ENCODE data around the gene RBM47. TPM values are rescaled to one million over a fixed set of nuclear protein-coding genes. Genes with fewer than 3 reads are reported as not detected.

The RBM47 gene
- total RNA-seq, 1 donor from 2014 or later: 108 TPM

- Histone ChIP-seq H3K9me3 (no peaks in the 10 kb centered on the region), H3K36me3 (no peaks in the 10 kb centered on the region), H3K4me3 (no peak overlapping the region), H3K4me1 (peaks cover 35% of the 10 kb centered on the region), H3K27ac (peak overlapping the region; percentile 56), H3K27me3 (ENCODE audit: low read depth) (no peaks in the 10 kb centered on the region)
- ATAC-seq: peak in 1 of 2 donors; percentile 7
- DNase-seq: no peak
- intact Hi-C loops (cut with DNase I): no loop called here
- TF ChIP-seq, protein P1, sequence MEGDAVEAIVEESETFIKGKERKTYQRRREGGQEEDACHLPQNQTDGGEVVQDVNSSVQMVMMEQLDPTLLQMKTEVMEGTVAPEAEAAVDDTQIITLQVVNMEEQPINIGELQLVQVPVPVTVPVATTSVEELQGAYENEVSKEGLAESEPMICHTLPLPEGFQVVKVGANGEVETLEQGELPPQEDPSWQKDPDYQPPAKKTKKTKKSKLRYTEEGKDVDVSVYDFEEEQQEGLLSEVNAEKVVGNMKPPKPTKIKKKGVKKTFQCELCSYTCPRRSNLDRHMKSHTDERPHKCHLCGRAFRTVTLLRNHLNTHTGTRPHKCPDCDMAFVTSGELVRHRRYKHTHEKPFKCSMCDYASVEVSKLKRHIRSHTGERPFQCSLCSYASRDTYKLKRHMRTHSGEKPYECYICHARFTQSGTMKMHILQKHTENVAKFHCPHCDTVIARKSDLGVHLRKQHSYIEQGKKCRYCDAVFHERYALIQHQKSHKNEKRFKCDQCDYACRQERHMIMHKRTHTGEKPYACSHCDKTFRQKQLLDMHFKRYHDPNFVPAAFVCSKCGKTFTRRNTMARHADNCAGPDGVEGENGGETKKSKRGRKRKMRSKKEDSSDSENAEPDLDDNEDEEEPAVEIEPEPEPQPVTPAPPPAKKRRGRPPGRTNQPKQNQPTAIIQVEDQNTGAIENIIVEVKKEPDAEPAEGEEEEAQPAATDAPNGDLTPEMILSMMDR (IDR thresholded peaks at IDR 0.05): no peak
Observed at GRCh38 chr4:40587351-40587750, 42.3 kb downstream of the RBM47 start.

DNA sequence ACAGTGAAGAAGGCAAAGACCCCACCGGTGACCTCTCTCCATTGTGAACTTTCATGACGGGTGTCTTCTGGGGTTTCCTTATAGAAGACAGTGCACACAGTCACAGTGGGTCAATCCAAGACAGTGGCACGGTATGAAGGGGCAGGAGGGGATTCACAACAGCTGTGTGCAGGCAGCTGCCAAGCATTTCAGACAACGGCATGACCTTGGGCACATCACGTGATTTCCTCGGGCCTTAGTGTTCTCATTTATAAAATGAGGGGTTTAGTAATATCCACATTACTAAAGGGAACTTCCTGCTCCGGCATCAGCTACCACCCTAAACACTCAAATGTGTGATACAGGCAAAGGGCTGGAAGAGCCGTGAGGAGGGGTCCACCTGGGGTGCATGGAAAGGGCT is 42.9 kb downstream of the RBM47 start:
- no peak overlapping the region for H3K4me3 ChIP-seq
- no peaks in the 10 kb centered on the region for H3K9me3 ChIP-seq
- ATAC-seq (peak; percentile 63 to 65), DNase-seq (no peak)
- H3K4me1 ChIP-seq: peaks cover 35% of the 10 kb centered on the region
- H3K27me3 ChIP-seq (ENCODE audit: low read depth): no peaks in the 10 kb centered on the region
- intact Hi-C loops (cut with DNase I): no loop called here
- TF ChIP-seq, protein P1 (IDR thresholded peaks at IDR 0.05): no peak
- peak overlapping the region; percentile 56 for H3K27ac ChIP-seq
- H3K36me3 ChIP-seq: no peaks in the 10 kb centered on the region

GRCh38 chr4:40586034-40586433 is 43.6 kb downstream of the RBM47 start:
- DNase-seq (no peak), ATAC-seq (peak in 1 of 2 donors; percentile 20)
- H3K4me3 ChIP-seq: no peak overlapping the region
- no peaks in the 10 kb centered on the region for H3K27me3 ChIP-seq (ENCODE audit: low read depth)
- TF ChIP-seq, protein P1 (IDR thresholded peaks at IDR 0.05): no peak
- no peaks in the 10 kb centered on the region for H3K36me3 ChIP-seq
- H3K4me1 ChIP-seq: peaks cover 35% of the 10 kb centered on the region
- no peaks in the 10 kb centered on the region for H3K9me3 ChIP-seq
- intact Hi-C loops (cut with DNase I): no loop called here
- H3K27ac ChIP-seq: no peak overlapping the region

- peaks cover 35% of the 10 kb centered on the region for H3K4me1 ChIP-seq
- TF ChIP-seq, protein P1 (IDR thresholded peaks at IDR 0.05): no peak
- H3K36me3 ChIP-seq: no peaks in the 10 kb centered on the region
- H3K27me3 ChIP-seq (ENCODE audit: low read depth): no peaks in the 10 kb centered on the region
- H3K27ac ChIP-seq: no peak overlapping the region
- intact Hi-C loops (cut with DNase I): no loop called here
- no peaks in the 10 kb centered on the region for H3K9me3 ChIP-seq
- DNase-seq: no peak
- ATAC-seq: no peak
- H3K4me3 ChIP-seq: no peak overlapping the region
Observed at GRCh38 chr4:40585201-40585799, 44.4 kb downstream of the RBM47 start.

DNA sequence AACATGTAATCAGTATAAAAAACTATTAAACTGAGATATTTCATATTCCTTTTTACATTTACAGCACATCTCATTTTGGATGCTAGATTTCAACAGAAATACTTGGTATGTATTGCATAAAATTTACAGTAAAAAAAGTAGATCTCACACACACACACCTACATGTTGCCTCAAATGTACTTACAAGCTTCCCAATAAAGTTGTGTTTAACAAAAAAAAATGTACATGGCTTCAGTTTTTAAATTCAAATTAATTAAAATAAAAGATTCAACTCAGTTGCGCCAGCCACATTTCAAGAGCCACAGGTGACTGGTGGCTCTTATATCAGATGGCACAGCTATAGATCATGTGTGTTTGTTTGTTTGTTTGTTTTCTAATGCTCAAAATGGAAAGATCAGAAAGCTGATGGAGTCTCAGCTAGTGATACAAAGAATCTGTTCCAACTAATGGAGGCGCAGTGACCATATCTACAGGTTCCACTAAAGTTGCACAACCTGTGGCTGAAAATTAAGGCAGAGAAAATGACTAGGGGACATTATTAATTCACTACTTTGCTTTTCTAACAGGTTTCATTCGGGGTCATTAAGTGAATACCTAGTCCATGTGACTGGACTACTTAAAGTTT is 45.0 kb downstream of the RBM47 start:
- no peaks in the 10 kb centered on the region for H3K9me3 ChIP-seq
- H3K4me1 ChIP-seq: peaks cover 35% of the 10 kb centered on the region
- intact Hi-C loops (cut with DNase I): no loop called here
- H3K27ac ChIP-seq: no peak overlapping the region
- no peaks in the 10 kb centered on the region for H3K36me3 ChIP-seq
- H3K4me3 ChIP-seq: no peak overlapping the region
- DNase-seq (no peak), ATAC-seq (no peak)
- H3K27me3 ChIP-seq (ENCODE audit: low read depth): no peaks in the 10 kb centered on the region
- TF ChIP-seq, protein P1 (IDR thresholded peaks at IDR 0.05): no peak

All from lower lobe of right lung (tissue), 2 donors.